Measurements from ENCODE around the gene CSNK1D.

DNA sequence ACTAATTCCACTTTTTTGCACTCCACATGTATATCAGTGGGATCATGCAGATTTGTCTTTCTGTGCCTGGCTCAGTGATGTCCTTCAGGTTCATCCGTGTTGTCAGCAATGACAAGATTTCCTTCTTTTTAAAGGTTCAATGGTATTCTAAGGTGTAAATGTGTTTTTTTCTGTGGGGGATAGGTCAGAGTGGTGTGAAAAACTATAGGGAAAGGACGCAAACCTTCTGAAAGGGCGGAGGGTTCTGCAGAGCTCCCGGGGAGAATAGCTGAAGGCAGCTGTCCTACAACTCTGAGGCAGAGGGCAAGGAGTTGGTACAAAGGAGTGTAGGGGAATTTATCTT, 21.9 kb upstream of the CSNK1D start:
- TF ChIP-seq, protein P1, sequence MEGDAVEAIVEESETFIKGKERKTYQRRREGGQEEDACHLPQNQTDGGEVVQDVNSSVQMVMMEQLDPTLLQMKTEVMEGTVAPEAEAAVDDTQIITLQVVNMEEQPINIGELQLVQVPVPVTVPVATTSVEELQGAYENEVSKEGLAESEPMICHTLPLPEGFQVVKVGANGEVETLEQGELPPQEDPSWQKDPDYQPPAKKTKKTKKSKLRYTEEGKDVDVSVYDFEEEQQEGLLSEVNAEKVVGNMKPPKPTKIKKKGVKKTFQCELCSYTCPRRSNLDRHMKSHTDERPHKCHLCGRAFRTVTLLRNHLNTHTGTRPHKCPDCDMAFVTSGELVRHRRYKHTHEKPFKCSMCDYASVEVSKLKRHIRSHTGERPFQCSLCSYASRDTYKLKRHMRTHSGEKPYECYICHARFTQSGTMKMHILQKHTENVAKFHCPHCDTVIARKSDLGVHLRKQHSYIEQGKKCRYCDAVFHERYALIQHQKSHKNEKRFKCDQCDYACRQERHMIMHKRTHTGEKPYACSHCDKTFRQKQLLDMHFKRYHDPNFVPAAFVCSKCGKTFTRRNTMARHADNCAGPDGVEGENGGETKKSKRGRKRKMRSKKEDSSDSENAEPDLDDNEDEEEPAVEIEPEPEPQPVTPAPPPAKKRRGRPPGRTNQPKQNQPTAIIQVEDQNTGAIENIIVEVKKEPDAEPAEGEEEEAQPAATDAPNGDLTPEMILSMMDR (IDR thresholded peaks at IDR 0.05): no peak
- TF ChIP-seq ELF4 (CRISPR knock-in tag; IDR thresholded peaks at IDR 0.05; ENCODE audit: low read depth): no peak
- TF ChIP-seq CREB1 (CRISPR knock-in tag; IDR thresholded peaks at IDR 0.05): no peak
